ENCODE results near the gene STARD5. TPM values are rescaled to one million over a fixed set of nuclear protein-coding genes. Genes with fewer than 3 reads are reported as not detected.
A peak's percentile ranks its signal among the peaks of the same experiment; 100 is the strongest.

Gene STARD5
- total RNA-seq: 2.5 TPM
- long read RNA-seq, full-length matches to known transcripts: 1 of 1 reads
- long read RNA-seq, partial matches to known transcripts: 0 of 1 reads
- long read RNA-seq, other reads (novel, unspliced or antisense): 0 of 1 reads

GRCh38 chr15:81323944-81324881 lies at the start of gene STARD5:
Gene STARD5, minus strand, starts transcription at chr15:81324141. Its CDS starts 42 bp downstream, at chr15:81324099.
- Histone ChIP-seq H3K9me3 (replicated peaks) (no peaks in the 10 kb centered on the region), H3K4me1 (peaks cover 21% of the 10 kb centered on the region), H3K27ac (replicated peaks) (peak within 1 kb of the TSS; percentile 70), H3K27me3 (ENCODE audit: low read depth) (no peaks in the 10 kb centered on the region), H3K36me3 (peaks cover under 1% of the 10 kb centered on the region), H3K4me3 (peak within 1 kb of the TSS; percentile 80)
- intact Hi-C loops (cut with micrococcal nuclease): no loop called here
- DNase-seq: peak; percentile 100
- no peak for TF ChIP-seq CTCF (IDR thresholded peaks at IDR 0.05; ENCODE audit: borderline replicate concordance)

DNA sequence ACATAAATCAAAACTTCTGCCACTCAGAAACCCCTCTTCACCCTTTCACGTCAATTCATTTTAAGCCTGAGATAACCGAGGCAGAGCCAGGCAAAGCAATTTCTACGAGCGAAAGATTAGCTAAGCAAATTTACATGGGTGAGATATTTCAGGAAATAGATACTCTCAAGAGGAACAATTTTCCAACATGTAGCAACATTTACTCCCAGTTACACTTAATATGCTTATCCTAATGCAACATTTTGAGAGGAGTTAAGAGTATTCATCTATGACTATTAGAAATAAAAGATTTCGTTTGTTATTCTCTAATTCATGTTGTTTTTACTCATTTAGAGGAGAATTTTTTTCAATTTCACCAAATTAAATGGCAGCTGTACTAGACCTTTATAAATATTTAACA lies 49.2 kb upstream of the STARD5 start:
- DNase-seq: no peak
- Histone ChIP-seq H3K27me3 (ENCODE audit: low read depth) (peaks cover 10% of the 10 kb centered on the region), H3K9me3 (replicated peaks) (no peaks in the 10 kb centered on the region), H3K36me3 (no peaks in the 10 kb centered on the region), H3K27ac (replicated peaks) (no peak overlapping the region), H3K4me3 (no peak overlapping the region), H3K4me1 (no peaks in the 10 kb centered on the region)
- intact Hi-C loops (cut with micrococcal nuclease): no loop called here
- no peak for TF ChIP-seq CTCF (IDR thresholded peaks at IDR 0.05; ENCODE audit: borderline replicate concordance)

GRCh38 chr15:81372575-81372974 lies 48.6 kb upstream of the STARD5 start:
- no peak overlapping the region for H3K27ac ChIP-seq (replicated peaks)
- no peaks in the 10 kb centered on the region for H3K36me3 ChIP-seq
- H3K27me3 ChIP-seq (ENCODE audit: low read depth): peaks cover 10% of the 10 kb centered on the region
- TF ChIP-seq CTCF (IDR thresholded peaks at IDR 0.05; ENCODE audit: borderline replicate concordance): no peak
- H3K4me3 ChIP-seq: no peak overlapping the region
- no peaks in the 10 kb centered on the region for H3K4me1 ChIP-seq
- no peak for DNase-seq
- no peaks in the 10 kb centered on the region for H3K9me3 ChIP-seq (replicated peaks)
- intact Hi-C loops (cut with micrococcal nuclease): no loop called here

GRCh38 chr15:81363718-81364500 lies 40.0 kb upstream of the STARD5 start:
- intact Hi-C loops (cut with micrococcal nuclease): no loop called here
- H3K4me3 ChIP-seq: no peak overlapping the region
- no peaks in the 10 kb centered on the region for H3K4me1 ChIP-seq
- H3K27ac ChIP-seq (replicated peaks): peak overlapping the region; percentile 50
- no peak for DNase-seq
- no peaks in the 10 kb centered on the region for H3K36me3 ChIP-seq
- no peaks in the 10 kb centered on the region for H3K9me3 ChIP-seq (replicated peaks)
- peaks cover 3% of the 10 kb centered on the region for H3K27me3 ChIP-seq (ENCODE audit: low read depth)
- no peak for TF ChIP-seq CTCF (IDR thresholded peaks at IDR 0.05; ENCODE audit: borderline replicate concordance)

DNA sequence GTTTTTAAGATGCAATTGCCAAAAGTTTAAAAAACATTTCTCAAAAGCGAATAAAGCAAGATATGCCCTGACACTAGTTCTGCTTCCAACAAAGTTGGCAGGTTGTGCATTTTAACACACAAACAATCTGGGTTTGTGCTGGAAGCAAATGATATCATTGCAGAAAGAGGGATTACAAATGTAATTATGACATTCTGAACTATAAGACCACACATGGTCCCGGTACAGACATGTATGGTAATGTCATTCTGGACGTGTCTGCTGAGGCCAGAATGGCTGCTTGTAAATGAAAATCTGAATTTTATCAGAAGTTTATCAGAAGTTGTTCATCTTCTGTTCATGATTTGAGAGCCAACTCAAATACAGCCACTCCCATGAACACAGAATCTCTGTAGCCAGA lies 39.3 kb upstream of the STARD5 start:
- Histone ChIP-seq H3K27ac (replicated peaks) (peak overlapping the region; percentile 50), H3K27me3 (ENCODE audit: low read depth) (peaks cover 3% of the 10 kb centered on the region), H3K4me3 (no peak overlapping the region), H3K36me3 (no peaks in the 10 kb centered on the region), H3K9me3 (replicated peaks) (no peaks in the 10 kb centered on the region), H3K4me1 (no peaks in the 10 kb centered on the region)
- intact Hi-C loops (cut with micrococcal nuclease): no loop called here
- no peak for TF ChIP-seq CTCF (IDR thresholded peaks at IDR 0.05; ENCODE audit: borderline replicate concordance)
- no peak for DNase-seq
